ENCODE results near the gene AEBP1.
"Not testable (repeated sequence)": the region's sequence is repeated elsewhere in the genome, so short reads cannot be mapped to it uniquely, and the experiment has no call there.

The AEBP1 gene

GRCh38 chr7:44117801-44118429 is 13.8 kb downstream of the AEBP1 start:
- no peak for DNase-seq (ENCODE audit: low spot score)

- DNase-seq (ENCODE audit: low spot score) = no peak
These were observed 15.8 kb downstream of the AEBP1 start for GRCh38 chr7:44119829-44120380.

GRCh38 chr7:44120395-44120794 is 16.2 kb downstream of the AEBP1 start:
- DNase-seq (ENCODE audit: low spot score) = no peak

- no peak for DNase-seq (ENCODE audit: low spot score)
These were observed 17.7 kb downstream of the AEBP1 start for GRCh38 chr7:44121761-44122420.

- DNase-seq (ENCODE audit: low spot score) = no peak
These were observed 18.4 kb downstream of the AEBP1 start for GRCh38 chr7:44122529-44122928.

GRCh38 chr7:44123190-44124003 is 19.3 kb downstream of the AEBP1 start, which contains the start of gene POLD2:
Gene POLD2, minus strand, starts transcription at chr7:44123548. Its CDS starts 1,495 bp downstream, at chr7:44122053.
- DNase-seq (ENCODE audit: low spot score) = peak; percentile 97

GRCh38 chr7:44124822-44125202 is 20.7 kb downstream of the AEBP1 start:
- no peak for DNase-seq (ENCODE audit: low spot score)

- not testable (repeated sequence) for DNase-seq (ENCODE audit: low spot score)
These were observed 22.4 kb downstream of the AEBP1 start for GRCh38 chr7:44126574-44126973.

- DNase-seq (ENCODE audit: low spot score) = no peak
These were observed 23.0 kb downstream of the AEBP1 start for GRCh38 chr7:44127161-44127560.

GRCh38 chr7:44128721-44129582 is 24.8 kb downstream of the AEBP1 start:
- DNase-seq (ENCODE audit: low spot score) = no peak

- no peak for DNase-seq (ENCODE audit: low spot score)
These were observed 27.3 kb downstream of the AEBP1 start for GRCh38 chr7:44131173-44132029.

- no peak for DNase-seq (ENCODE audit: low spot score)
These were observed 27.9 kb downstream of the AEBP1 start for GRCh38 chr7:44132039-44132438.

GRCh38 chr7:44133295-44133694 is 29.1 kb downstream of the AEBP1 start:
- no peak for DNase-seq (ENCODE audit: low spot score)

GRCh38 chr7:44134943-44135628 is 30.9 kb downstream of the AEBP1 start:
- no peak for DNase-seq (ENCODE audit: low spot score)

GRCh38 chr7:44136731-44137130 is 32.6 kb downstream of the AEBP1 start:
- no peak for DNase-seq (ENCODE audit: low spot score)

GRCh38 chr7:44138698-44139097 is 34.6 kb downstream of the AEBP1 start:
- DNase-seq (ENCODE audit: low spot score) = no peak

- DNase-seq (ENCODE audit: low spot score) = no peak
These were observed 35.3 kb downstream of the AEBP1 start for GRCh38 chr7:44139311-44140010.

GRCh38 chr7:44140341-44140740 is 36.2 kb downstream of the AEBP1 start:
- no peak for DNase-seq (ENCODE audit: low spot score)

GRCh38 chr7:44141221-44141850 is 37.2 kb downstream of the AEBP1 start, which contains the start of gene MYL7:
Gene MYL7, minus strand, starts transcription at chr7:44141332. Its CDS starts 27 bp downstream, at chr7:44141305.
- no peak for DNase-seq (ENCODE audit: low spot score)

All from putamen (tissue), 1 donor.